GM12878 (cell line): ENCODE results near the gene MSI2.

ENCODE experiments used
- BCLAF1 ChIP-seq: fragments of 450-650 bp; IDR thresholded peaks from 2 replicates; pipeline ENCODE4 v1.6.1; 2017; ENCODE audit warnings: antibody characterized with exemption, mild to moderate bottlenecking, moderate library complexity
- CHD1 ChIP-seq: IDR thresholded peaks from 2 replicates; pipeline ENCODE4 v1.6.1; 2012; ENCODE audit warnings: low read depth, low read length, improper control_type of control experiment
- CTCF ChIP-seq, 3 experiments: IDR thresholded peaks in 2 of 3; conservative IDR thresholded peaks in 1 of 3; 2 replicates each; pipeline ENCODE4 v1.5.1; 2011; ENCODE audit warnings: low read depth in 3 of 3, low read length in 3 of 3, mild to moderate bottlenecking in 3 of 3, control low read depth in 2 of 3, moderate library complexity in 2 of 3, inconsistent platforms in 1 of 3, mixed read lengths in 1 of 3; ENCODE audit not compliant: control insufficient read depth in 2 of 3, insufficient read depth in 1 of 3; ENCODE audit errors: extremely low read depth in 1 of 3
- MAX ChIP-seq: IDR thresholded peaks from 2 replicates; pipeline ENCODE4 v1.6.1; 2012; ENCODE audit warnings: low read depth, low read length, improper control_type of control experiment
- ZNF217 ChIP-seq: fragments of 450-650 bp; IDR thresholded peaks from 2 replicates; pipeline ENCODE4 v1.6.1; 2017; ENCODE audit warnings: antibody characterized with exemption, mild to moderate bottlenecking
- ZNF274 ChIP-seq: IDR thresholded peaks from one replicate; pipeline ENCODE4 v1.8.0; 2011; ENCODE audit not compliant: insufficient read length, insufficient read depth

GRCh38 chr17:57338257-57338914 is 82.1 kb downstream of the MSI2 start:
- no peak for TF ChIP-seq ZNF217
- TF ChIP-seq MAX, result no peak
- TF ChIP-seq ZNF274, result no peak
- TF ChIP-seq BCLAF1, result no peak
- TF ChIP-seq CHD1, result no peak
- no peak for TF ChIP-seq CTCF (IDR thresholded peaks at IDR 0.05 in 2 of 3, conservative IDR thresholded peaks at IDR 0.05 in 1 of 3; ENCODE audit: control insufficient read depth in 2 of 3, extremely low read depth in 1 of 3, insufficient read depth in 1 of 3, low read depth in 3 of 3, low read length in 3 of 3)
